ENCODE data around the gene ANG.
"Not testable (repeated sequence)": the region's sequence is repeated elsewhere in the genome, so short reads cannot be mapped to it uniquely, and the experiment has no call there.

ANG gene

GRCh38 chr14:20688167-20688839, at the start of gene ANG:
Gene ANG (plus strand): TSS chr14:20688764. CDS start chr14:20693565, 4,801 bp downstream.
- DNase-seq (ENCODE audit: extremely low read depth, low read depth): no peak
- TF ChIP-seq CTCF (IDR thresholded peaks at IDR 0.05; ENCODE audit: low read depth, low read length): no peak

GRCh38 chr14:20641591-20641990, 47.0 kb upstream of the ANG start, which contains the start of gene OR6S1:
Gene OR6S1 (minus strand): TSS chr14:20641691. CDS start chr14:20641691, 0 bp downstream.
- no peak for DNase-seq (ENCODE audit: extremely low read depth, low read depth)
- no peak for TF ChIP-seq CTCF (IDR thresholded peaks at IDR 0.05; ENCODE audit: low read depth, low read length)

- TF ChIP-seq CTCF (IDR thresholded peaks at IDR 0.05; ENCODE audit: low read depth, low read length): no peak
- DNase-seq (ENCODE audit: extremely low read depth, low read depth): no peak
Observed at GRCh38 chr14:20642182-20642581, 46.4 kb upstream of the ANG start.

- not testable (repeated sequence) for DNase-seq (ENCODE audit: extremely low read depth, low read depth)
Observed at GRCh38 chr14:20642755-20643154, 45.8 kb upstream of the ANG start.

- DNase-seq (ENCODE audit: extremely low read depth, low read depth): no peak
- no peak for TF ChIP-seq CTCF (IDR thresholded peaks at IDR 0.05; ENCODE audit: low read depth, low read length)
Observed at GRCh38 chr14:20644520-20644919, 44.0 kb upstream of the ANG start.

- no peak for TF ChIP-seq CTCF (IDR thresholded peaks at IDR 0.05; ENCODE audit: low read depth, low read length)
- DNase-seq (ENCODE audit: extremely low read depth, low read depth): no peak
Observed at GRCh38 chr14:20645481-20645880, 43.1 kb upstream of the ANG start.

GRCh38 chr14:20652996-20653975, 35.3 kb upstream of the ANG start:
- peak; percentile 56 for DNase-seq (ENCODE audit: extremely low read depth, low read depth)

More at GRCh38 chr14:20652996-20653975, 35.3 kb upstream of the ANG start:
- TF ChIP-seq CTCF (IDR thresholded peaks at IDR 0.05; ENCODE audit: low read depth, low read length): no peak
